Cardiac fibroblast (primary cell): Measurements from ENCODE around the gene SGF29.
"Not testable (repeated sequence)": the region's sequence is repeated elsewhere in the genome, so short reads cannot be mapped to it uniquely, and the experiment has no call there.

Source experiments
- DNase-seq, 2 donors: peaks; one replicate each; pipeline versions ENCODE4 v3.0.0 to v3.0.0-alpha.2; 2010; ENCODE audit warnings: low read depth in 2 of 2
- H3K4me3 ChIP-seq, 2 donors: replicated peaks in 1 of 2; 1 replicate in 1 of 2; 2 replicates in 1 of 2; pipeline ENCODE4 v1.5.1; 2011; ENCODE audit warnings: low read depth in 2 of 2, low read length in 2 of 2, mild to moderate bottlenecking in 2 of 2, moderate library complexity in 1 of 2
- CTCF ChIP-seq: IDR thresholded peaks from one replicate; pipeline ENCODE4 v1.5.1; 2011; ENCODE audit warnings: low read depth, mild to moderate bottlenecking, low read length, inconsistent platforms

Gene SGF29

DNA sequence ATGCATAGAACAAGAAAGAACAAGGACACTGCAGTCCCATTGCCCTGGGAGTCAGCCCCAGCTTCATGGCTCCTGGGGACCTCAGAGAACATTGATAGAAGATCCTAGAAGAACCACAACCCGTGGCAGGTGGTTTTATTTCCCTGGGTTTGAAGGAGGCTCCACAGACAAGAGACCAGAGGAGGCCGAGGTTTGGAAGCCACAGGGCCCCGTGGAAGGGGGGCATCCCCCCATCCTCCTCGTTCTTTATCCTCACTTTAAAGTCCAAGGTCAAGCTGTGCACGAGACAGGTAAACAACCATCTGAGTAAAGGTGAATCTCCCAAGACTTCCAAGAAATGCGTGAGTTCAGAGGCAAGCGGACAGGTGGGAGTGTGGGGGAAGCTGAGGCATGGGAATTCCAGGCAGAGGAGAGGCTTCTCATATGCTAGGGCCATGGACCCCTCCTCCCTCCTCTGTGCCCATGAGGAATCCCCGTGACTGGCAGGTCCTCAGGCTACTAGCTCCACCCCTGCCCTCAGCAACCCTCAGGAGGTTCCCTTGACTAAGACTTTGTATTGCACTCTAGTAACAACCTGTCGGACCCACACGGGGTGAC, 57.0 kb downstream of the SGF29 start:
- TF ChIP-seq CTCF, result no peak
- no peak overlapping the region for H3K4me3 ChIP-seq
- DNase-seq, result no peak

DNA sequence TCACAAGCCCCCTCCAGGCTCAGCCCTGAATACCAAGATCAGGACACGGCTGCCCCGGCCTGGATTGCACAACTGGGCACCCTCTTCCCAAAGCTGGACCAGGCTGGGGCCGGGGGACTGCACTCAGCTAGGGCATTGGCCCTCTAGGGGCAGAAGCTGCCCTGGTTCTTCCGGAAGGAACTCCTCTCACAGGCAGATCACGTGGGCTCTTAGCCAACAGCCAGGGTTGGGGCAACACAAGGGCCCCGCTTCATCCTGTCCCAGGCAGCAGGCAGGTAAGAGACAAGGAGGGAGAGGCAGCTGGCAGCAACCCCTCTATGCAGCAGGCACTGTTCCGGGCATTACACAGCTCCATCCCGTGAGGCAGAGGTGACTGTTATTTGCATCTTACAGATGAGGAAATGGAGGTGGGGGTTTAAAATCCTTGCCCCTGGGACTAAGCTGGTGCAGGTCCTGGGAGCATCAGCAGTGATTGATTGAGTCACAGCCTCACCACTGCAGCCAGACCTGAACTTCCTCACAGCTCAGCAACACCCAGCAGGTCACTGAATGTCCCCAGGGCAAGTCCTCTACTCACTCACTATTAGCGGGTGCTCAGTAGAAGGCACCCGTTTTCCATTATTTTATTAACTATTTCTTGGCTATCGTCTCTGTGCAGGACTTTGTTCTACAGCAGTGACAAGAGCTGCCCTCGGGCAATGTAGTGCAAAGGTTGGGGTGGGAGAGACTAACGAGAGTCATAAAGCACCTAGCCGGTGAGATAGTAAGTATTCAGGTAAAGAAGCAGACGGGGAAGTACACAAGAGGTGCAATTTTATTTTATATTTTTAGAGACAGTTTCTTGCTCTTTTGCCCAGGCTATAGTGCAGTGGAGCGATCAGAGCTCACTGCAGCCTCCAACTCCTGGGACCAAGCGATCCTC, 58.9 kb downstream of the SGF29 start:
- not testable (repeated sequence) for H3K4me3 ChIP-seq, DNase-seq

DNA sequence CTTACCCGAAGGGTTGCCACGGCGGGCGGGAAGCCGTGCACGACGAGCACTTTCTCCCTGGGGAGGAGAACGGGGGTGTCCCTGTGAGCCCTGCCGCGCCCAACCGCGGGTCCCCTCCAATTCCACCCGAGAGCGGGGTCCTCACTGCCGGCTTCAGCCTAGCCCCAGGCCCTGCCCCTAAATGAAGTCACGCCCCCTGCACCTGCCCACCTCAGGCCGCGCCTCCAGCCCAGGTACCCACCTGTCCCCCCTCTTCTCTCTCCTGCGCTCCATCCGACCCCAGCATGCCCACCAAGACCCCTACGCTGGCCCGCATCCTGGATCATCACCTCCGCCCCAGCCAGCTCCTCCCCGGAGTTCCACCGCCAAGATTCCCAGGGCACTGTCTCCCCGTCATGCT, 60.2 kb downstream of the SGF29 start:
- not testable (repeated sequence) for H3K4me3 ChIP-seq, DNase-seq

GRCh38 chr16:28614561-28614960, 60.8 kb downstream of the SGF29 start:
- not testable (repeated sequence) for DNase-seq, H3K4me3 ChIP-seq

DNA sequence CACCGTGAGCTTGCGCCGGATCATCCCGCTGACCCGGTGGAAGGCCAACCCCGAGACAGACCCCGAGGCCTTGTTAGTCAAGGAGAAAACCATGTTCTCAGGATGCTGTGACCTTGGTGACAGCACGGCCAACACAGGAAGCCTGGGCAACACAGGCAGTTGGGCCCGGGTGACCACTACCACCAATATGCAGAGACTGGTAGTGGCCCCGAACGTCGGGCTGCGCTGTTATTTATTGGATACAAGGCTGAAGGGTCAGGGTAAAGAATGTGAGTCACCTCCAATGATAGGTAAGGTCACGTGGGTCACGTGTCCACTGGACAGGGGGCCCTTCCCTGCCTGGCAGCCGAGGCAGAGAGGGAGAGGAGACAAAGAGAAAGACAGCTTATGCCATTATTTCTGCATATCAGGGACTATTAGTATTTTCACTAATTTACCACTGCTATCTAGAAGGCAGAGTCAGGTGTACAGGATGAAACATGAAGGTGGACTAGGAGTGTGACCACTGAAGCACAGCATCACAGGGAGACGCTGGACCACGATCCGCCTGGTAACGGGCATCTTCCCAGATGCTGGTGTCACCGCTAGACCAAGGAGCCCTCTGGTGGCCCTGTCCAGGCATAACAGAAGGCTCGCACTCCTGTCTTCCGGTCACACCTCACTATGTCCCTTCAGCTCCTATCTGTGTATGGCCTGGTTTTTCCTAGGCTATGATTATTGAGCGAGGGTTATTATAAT, 61.9 kb downstream of the SGF29 start:
- TF ChIP-seq CTCF, result peak; percentile 63
- DNase-seq, result peak; percentile 49 to 53
- not testable (repeated sequence) for H3K4me3 ChIP-seq

DNA sequence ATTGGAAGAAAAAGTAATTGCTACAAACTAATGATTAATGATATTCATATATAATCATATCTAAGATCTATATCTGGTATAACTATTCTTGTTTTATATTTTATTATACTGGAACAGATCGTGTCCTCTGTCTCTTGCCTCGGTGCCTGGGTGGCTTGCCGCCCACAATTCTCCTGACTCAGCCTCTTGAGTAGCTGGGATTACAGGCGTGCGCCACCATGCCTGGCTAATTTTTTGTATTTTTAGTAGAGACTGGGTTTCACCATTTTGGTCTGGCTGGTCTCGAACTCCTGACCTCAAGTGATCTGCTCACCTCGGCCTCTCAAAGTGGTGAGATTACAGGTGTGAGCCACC, 62.5 kb downstream of the SGF29 start:
- not testable (repeated sequence) for DNase-seq, H3K4me3 ChIP-seq

DNA sequence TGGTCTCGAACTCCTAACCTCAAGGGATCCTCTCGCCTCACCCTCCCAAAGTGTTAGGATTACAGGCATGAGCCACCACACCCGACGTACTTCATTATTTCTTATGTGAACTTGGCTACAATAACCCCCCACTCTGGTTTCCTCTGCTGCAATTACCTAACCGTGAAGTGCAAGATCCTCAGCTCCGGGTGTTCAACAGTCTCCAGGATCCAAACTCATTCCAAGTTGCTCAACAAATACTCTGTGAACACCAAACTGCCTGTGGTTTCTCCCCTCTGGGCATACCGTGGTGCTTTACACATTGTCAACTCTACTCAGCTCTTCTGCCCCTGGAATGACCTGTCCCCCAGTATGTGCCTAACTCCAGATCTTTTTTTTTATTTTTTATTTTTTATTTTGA, 62.9 kb downstream of the SGF29 start:
- no peak for DNase-seq
- no peak overlapping the region for H3K4me3 ChIP-seq
- no peak for TF ChIP-seq CTCF

- no peak for TF ChIP-seq CTCF
- peak; percentile 16 to 24 for DNase-seq
- H3K4me3 ChIP-seq, result no peak overlapping the region
These were observed 64.2 kb downstream of the SGF29 start for GRCh38 chr16:28617874-28618273.

GRCh38 chr16:28620316-28620715, 66.6 kb downstream of the SGF29 start:
- DNase-seq, H3K4me3 ChIP-seq: not testable (repeated sequence)
